Measurements from ENCODE around the gene PLCL1.

DNA sequence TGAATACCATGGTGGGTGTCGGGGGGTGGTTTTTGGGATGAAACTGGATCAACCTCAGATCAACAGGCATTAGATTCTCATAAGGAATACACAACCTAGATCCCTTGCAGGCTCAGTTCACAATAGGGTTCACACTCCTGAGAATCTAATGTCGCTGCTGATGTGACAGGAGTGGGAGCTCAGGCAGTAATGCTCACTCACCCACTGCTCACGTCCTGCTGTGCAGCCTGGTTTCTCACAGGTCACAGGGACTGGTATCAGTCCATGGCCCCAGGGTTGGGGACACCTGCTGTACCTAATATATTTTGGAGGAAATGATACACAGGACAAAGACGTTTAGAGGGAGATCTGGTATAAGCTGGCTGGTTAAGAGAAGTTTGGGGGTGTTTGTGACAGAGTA lies 338.8 kb downstream of the PLCL1 start:
- no peak for TF ChIP-seq EZH2 (IDR thresholded peaks at IDR 0.05; ENCODE audit: insufficient read depth, poor library complexity, severe bottlenecking)
- no peak for TF ChIP-seq EZH2phosphoT487 (IDR thresholded peaks at IDR 0.05; ENCODE audit: insufficient read depth, low read depth)

Measured in GM23248 (cell line).